ENCODE data around the gene MOSPD2.
A peak's percentile ranks its signal among the peaks of the same experiment; 100 is the strongest.

MOSPD2 gene

DNA sequence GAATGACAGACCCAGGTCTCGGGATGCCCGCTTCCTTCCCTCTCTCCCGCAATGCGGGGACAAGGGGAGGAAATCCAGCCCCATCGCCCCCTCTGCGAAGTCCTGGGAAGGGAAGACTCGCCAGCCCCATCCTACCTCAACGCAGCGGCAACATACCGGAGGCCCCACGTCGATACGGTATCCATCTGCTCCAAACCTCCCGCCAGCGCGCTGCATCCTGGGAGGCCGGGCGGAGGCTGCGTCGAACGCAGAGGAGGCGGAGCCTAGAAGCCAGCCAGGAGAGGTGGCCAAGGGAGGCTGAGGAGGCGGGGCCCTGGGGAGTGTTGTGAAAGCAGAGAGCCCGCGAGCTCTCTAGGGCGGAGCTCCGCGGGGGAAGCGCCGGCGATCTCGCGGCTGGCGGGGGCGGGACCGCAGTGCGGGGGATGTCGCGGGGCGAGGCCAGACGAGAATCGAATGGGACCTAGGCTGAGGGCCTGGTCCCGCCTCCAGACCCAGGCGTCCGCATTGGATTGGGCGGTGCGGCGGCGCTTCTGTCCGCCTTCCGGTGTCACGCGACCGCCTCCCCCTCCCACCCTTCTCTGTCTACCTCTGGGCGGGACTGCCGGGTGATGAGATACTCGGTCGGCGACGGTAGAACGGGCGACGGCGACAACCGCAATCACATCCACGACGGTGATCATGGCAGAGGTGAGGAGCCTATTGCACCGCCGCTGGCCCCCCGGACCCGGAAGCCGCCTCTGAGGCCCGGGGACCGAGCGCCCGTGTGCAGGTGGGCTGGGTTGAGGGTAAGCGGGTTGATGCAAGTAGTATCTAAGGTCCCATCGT, at the start of gene MOSPD2, which contains the start of gene FANCB:
Gene MOSPD2, plus strand, starts transcription at position 571 of the 825 bp plus-strand sequence. Its CDS starts 108 bp downstream, at position 679.
Gene FANCB, minus strand, starts transcription at position 219 of the 825 bp plus-strand sequence. CDS start 7,559 bp downstream, outside the sequence.
- peak; percentile 92 for DNase-seq (ENCODE audit: low spot score)
- TF ChIP-seq CTCF (IDR thresholded peaks at IDR 0.05; ENCODE audit: borderline replicate concordance, control extremely low read depth, extremely low read depth, insufficient read depth, missing control alignments): no peak
- in situ Hi-C loops (cut with MboI; ENCODE audit: low sequenced_read_pairs, unreplicated experiment): no loop called here

DNA sequence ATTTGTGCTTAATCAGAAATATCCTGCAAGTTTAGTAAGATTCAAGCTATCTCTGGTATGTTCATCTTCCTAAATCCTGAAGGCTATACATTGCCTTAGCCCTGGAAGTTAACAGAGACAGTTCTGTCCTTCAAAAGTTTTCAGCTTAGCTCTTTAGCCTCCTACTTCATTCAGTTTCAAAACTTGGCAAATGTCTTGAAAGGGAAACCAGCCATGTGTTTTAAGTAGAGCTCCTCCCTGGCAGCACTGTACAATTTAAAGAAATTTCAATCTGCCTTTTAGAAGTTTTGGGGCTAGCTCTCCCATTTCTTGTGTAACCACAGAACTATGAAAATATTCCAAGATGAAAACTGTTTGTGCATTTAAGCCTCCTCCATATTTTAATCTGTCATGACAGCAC, 47.4 kb upstream of the MOSPD2 start:
- no peak for TF ChIP-seq CTCF (IDR thresholded peaks at IDR 0.05; ENCODE audit: borderline replicate concordance, control extremely low read depth, extremely low read depth, insufficient read depth, missing control alignments)
- DNase-seq (ENCODE audit: low spot score): no peak
- in situ Hi-C loops (cut with MboI; ENCODE audit: low sequenced_read_pairs, unreplicated experiment): no loop called here

DNA sequence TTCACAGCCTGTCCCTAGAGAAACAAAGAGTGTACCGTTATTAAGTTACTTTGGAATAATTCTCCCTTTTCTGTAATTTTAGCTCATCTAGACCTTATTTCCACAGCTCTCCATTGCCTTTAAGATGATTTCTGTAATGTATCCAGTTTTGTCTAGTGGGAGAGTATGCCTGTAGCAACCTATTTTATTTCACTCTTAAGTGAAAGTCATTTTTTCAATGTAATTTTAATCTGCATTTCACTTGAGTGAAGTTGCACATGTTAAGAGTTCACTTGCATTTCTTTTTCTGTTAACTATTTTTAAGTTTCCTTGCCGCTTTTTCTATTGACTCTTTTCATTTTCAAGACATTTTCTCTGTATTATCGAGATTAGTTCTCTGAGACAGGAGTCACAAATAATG, 46.9 kb upstream of the MOSPD2 start:
- no peak for DNase-seq (ENCODE audit: low spot score)
- no peak for TF ChIP-seq CTCF (IDR thresholded peaks at IDR 0.05; ENCODE audit: borderline replicate concordance, control extremely low read depth, extremely low read depth, insufficient read depth, missing control alignments)
- in situ Hi-C loops (cut with MboI; ENCODE audit: low sequenced_read_pairs, unreplicated experiment): no loop called here

DNA sequence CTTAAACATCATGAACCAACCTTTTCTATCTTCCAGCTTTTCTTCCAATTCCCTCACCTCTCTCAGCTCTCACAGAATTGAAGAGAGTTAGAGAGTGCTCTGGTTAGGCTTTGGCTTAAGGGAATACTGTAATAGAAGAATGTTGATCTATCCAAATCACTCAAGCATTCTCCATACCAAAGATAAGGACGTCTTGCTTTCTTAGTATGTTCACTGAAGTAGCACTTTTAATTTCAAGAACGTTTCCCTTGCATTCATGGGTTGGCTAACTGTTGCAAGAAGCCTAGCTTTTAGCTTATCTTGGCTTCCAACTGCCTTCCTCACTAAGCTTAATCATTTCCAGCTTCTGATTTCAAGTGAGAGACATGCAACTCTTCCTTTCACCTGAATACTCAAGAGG, 43.6 kb upstream of the MOSPD2 start:
- no peak for DNase-seq (ENCODE audit: low spot score)
- in situ Hi-C loops (cut with MboI; ENCODE audit: low sequenced_read_pairs, unreplicated experiment): no loop called here
- TF ChIP-seq CTCF (IDR thresholded peaks at IDR 0.05; ENCODE audit: borderline replicate concordance, control extremely low read depth, extremely low read depth, insufficient read depth, missing control alignments): no peak

- no peak for TF ChIP-seq CTCF (IDR thresholded peaks at IDR 0.05; ENCODE audit: borderline replicate concordance, control extremely low read depth, extremely low read depth, insufficient read depth, missing control alignments)
- no peak for DNase-seq (ENCODE audit: low spot score)
- in situ Hi-C loops (cut with MboI; ENCODE audit: low sequenced_read_pairs, unreplicated experiment): no loop called here
Observed at GRCh38 chrX:14832151-14832550, 41.1 kb upstream of the MOSPD2 start.

DNA sequence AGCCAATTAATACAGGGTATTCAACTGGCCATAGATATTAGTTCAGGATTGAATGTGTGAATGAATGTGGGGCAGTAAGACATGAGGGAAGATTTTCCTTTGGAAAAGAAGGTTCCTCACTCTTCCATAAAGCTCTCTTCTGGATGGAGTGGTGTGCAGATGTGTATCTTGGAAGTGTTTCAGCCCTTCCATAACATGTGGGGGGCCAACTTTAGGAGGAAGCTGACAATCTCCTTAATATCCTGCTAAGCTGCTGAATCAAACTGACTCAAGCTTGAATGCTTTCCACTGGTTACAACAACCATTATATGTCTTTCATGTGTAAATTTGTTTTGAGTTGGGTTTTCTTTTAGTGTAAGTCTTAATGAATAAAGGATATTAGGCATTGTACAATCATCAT, 40.6 kb upstream of the MOSPD2 start:
- in situ Hi-C loops (cut with MboI; ENCODE audit: low sequenced_read_pairs, unreplicated experiment): no loop called here
- TF ChIP-seq CTCF (IDR thresholded peaks at IDR 0.05; ENCODE audit: borderline replicate concordance, control extremely low read depth, extremely low read depth, insufficient read depth, missing control alignments): no peak
- no peak for DNase-seq (ENCODE audit: low spot score)

Data from GM13976 (cell line).